Stimulated activated CD4-positive, alpha-beta T cell treated with anti-CD3 and anti-CD28 coated beads, Interleukin-12 subunit alpha, Interleukin-12 subunit beta, amount 100 ng/mL, for 4 hours (primary cell): ENCODE measurements around the gene ZBTB9.

Source experiments
- DNase-seq: peaks from one replicate; pipeline ENCODE4 v3.0.0-alpha.2; 2020

The ZBTB9 gene

DNA sequence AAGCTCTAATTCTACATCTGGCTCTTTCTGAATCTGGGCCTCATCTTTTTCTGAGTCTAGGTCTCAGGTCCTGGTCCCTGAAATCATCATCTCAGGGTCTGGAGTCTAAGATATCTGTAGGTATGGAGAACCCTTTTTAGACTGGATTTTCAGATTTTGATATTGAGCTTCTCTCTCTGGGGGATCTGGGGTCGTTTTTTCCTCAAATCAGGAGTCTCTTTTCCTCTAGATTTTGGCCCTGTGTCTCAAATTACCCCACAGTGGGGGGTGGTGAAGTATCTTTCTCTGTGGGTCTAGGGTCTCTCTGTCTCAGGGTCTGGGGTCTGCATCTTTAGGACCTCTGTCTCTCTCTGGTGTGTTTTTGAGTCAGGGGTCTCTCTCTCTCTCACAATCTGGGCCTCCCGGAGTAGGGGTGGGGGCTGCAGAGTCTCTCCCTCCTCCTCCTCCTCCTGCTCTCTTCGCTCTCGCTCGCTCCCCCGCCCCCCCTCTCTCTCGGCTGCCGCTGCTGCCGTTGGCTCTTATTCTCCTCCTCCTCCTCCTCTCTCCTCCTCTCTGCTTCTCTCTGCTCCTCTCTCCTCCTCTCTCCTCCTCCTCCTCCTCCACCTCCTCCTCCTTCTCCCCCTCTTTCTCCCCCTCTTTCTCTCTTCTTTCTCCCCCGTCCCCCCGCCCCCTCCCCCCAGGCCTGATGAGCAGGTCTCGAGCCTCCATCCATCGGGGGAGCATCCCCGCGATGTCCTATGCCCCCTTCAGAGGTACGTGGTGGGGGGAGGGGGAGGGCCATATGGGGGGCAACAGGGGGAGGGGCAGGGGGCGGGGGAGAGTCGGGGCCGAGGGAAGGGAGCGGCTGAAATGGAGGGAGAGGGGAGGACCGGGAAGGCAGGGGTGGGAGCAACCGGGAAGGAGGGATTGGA, 34.5 kb upstream of the ZBTB9 start, which contains the start of gene SYNGAP1:
SYNGAP1 (plus strand) TSS at position 486 of the 911 bp plus-strand sequence; CDS start at position 686, 200 bp downstream.
- DNase-seq: peak; percentile 57

DNA sequence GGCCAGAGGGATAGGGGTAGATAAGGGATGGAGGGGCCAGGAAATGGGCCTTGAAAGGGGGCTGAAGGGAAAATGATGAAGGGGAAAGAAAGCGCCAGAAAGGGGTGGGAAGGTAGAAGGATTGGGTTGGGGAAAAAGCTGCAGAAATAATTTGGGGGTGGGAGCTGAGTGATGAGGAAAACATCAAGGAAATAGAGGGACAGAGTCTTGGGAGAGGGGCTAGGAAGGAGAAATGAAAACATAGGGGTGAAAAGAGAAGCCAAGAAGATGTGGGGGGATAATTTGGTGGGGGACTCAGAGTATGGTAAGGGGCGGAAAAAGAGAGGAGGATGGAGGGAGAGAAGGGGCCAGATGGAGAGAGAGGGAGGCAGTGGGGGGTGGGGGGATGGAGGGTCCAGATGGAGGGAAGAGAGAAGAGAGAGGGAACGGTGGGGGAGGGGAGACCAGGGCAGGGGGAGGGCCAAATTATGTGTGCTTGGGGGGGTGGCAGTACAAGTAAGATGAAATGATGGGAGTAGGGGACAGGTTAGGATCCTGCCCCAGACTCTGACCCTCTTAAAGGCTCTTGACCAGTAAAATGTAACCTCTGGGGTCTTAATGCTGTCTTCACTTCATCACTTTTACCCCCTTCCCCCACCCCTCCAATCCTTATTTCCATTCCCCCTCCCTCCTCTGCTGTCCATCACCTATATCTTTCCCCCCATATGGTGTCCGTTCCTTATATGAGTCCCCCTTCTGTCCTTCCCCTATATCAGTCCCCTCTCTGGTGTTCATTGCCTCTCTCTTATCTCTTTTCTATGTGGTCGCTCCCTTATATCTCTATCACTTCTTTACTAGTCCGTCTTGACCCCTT, 33.7 kb upstream of the ZBTB9 start:
- DNase-seq: no peak

DNA sequence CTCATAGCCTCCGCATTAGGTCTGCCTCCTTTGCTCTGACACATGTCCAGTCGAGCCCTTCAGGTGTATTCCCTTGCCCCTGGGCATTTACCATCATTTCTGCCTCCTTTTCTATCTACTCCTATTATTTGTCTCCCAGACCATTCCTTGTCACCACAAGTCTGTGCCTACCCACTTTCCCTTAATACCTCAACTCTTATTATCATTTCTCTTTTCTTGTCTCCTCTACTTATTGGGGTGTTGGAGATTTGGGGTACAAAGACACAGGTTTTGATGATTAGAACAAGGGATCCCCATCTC, 33.1 kb upstream of the ZBTB9 start:
- DNase-seq: no peak

DNA sequence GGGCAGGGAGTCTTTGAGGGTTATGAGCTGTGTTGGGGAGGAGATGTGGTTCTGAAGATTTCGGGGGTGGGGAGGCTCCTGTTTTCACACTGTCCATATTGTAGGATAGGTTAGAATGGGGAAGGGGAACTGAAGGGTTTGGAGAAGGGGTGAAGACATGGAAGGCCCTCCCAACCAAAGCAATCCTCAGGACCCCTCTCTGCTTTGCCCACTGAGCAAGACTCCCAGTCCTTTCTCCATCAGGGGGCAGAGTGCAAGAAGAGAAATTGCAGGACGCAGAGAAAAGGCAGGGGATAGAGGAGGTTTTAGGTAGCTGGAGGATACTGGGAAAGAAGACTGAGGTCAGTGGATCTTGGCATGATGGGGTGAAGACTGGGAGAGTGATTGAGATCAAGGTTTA, 30.6 kb upstream of the ZBTB9 start:
- no peak for DNase-seq

DNA sequence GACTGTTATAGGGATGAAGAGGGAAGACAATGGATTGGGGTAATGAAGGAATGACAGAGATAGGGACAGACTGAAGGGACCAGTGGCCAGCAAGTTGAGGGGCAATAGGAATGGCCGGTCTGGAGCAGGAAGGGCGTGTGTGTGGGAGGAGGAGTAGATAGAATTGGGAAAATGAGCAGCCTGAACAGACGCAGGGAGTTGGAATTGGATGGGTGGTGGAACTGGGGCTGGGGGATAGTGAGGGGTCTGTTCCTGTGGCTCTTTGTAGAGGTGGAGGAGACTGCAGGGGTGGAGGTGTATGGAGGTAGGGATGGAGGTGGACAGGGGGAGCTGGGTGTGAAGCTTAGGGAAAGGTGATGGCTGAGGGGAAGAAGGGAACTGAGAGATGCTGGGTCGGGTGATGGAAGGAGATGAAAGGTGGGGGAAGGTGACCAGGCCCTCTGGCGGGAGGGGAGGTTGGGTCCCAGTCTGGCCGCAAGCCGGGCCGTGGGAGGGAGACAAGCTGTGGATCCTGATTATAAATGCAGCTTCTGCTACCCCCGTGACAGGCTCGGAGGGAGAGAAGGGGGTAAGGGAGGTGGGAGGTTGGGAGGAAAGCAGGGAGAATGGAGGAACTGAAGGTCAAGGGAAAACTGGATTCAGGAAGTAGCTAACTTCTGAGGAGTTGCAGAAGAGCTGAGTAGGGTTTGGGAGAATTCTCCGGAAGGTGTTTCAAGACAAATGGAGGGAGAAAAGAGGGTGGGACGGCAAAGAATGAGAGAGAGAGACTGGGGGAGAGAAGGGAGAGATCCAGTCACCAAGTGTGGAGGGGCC, 29.3 kb upstream of the ZBTB9 start:
- no peak for DNase-seq

DNA sequence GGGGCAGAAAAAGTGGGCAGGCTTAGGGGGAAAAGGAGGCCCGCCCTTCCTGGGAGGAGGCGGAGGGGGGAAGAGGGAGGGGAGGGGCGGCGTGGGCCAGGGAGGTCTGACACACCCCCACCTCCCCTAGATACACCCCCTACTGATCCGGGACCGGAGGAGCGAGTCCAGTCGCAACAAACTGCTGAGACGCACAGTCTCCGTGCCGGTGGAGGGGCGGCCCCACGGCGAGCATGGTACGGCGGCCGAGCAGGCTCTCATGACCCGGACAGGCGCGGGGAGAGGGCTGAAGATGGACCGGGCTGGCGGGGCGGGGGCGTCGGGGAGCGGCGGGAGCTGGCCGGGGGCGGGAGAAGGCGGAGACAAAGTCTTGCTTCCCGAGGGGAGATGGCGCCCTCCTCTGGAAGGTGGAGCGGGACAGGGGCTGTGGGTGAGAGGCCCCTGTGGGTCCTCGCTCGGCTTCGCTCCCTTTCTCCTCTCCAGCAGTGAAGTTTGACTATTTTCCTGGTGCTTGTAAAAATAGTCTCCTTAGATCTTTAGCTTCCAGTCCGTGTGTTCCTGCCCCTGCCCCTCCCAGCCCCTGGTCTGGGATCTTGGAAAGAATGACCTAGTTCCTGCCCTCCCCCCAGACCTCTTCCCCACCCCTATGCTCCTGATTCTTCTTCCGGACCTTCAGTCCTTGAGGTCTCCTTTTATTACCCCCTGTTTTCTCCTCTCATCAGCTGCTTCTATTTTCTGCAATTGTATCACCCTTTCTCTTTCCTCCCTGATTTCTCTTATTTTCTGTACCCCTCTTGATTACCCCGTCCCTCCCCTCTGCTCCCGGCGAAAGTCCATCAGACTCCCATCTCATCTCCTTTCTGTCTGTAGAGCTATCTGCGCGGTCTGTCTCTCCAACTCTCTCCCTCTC, 28.5 kb upstream of the ZBTB9 start:
- DNase-seq: peak; percentile 78

DNA sequence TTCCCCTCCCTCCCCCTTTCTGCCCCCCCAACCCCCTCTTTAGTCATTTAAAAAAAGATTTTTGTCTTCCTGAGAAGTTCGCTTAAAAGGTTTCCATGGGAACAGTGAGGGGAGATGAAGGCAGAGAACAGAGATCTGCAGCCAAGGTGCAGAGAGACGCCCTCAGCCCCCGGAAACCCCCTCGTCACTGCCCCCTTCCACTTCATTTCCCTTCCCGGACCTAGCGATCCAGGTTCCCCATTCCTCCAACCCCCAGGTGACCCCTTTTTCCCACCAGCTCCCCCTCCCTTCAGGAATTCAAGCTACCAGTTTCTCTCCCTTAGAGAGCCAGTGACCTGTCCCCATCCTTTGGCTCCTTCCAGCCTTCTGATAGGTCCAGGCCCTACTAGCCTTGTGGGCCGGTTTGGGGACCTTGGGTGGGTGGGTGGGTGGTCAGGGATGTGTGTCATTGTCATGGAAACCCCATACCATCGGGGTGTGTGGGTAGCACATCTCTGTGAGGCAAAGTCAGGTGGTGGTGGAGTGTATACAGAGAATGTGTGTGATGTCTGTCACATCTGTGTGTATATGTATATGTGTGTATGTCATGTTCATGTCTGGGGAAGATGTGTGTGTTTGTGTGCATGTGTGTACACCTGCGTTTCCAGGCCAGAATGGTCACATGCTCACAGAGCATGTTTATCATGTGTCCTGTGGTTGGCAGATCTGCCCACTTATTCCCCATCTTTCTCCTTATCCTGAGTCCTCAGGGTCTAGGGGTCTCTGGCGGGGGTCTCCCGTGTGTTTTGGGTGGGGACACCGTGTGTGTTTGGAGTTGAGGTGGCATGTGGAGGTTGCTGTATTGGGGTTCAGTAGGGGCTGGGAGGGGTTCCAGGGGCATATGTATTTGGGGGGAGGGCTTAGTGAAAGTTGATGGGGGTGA, 27.5 kb upstream of the ZBTB9 start:
- no peak for DNase-seq

DNA sequence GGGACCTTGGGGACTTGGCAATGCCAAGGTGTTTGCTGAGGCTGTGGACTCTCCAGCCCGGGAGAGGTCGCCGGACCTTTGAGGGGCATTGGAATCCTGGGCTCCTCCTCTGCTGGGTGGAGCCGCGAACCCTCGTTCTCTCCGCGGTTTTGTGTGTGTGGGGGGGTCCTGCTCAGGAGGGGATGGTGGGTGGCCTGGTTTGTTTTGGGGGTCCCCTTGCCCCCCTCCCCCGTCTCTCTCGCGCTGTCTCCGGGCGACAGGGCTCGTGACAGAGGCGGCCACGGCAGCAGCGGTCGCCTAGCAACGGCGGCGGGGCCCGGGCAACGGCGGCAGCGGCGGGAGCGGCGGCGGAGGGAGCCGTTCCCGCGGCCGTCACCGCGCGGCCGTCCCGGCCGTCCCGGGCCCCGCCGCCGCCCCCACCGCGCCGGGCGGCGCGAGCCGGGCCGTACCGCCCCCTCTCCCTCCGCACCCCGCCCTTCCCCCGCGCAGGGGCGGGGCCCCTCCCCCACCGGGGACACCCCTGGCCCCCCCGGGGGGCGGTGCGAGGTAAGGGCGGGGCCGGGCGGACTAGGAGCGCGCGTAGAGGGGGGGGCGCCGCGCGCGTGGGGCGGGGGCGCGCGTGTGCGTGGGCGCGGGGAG, 26.7 kb upstream of the ZBTB9 start:
- DNase-seq: peak; percentile 60

DNA sequence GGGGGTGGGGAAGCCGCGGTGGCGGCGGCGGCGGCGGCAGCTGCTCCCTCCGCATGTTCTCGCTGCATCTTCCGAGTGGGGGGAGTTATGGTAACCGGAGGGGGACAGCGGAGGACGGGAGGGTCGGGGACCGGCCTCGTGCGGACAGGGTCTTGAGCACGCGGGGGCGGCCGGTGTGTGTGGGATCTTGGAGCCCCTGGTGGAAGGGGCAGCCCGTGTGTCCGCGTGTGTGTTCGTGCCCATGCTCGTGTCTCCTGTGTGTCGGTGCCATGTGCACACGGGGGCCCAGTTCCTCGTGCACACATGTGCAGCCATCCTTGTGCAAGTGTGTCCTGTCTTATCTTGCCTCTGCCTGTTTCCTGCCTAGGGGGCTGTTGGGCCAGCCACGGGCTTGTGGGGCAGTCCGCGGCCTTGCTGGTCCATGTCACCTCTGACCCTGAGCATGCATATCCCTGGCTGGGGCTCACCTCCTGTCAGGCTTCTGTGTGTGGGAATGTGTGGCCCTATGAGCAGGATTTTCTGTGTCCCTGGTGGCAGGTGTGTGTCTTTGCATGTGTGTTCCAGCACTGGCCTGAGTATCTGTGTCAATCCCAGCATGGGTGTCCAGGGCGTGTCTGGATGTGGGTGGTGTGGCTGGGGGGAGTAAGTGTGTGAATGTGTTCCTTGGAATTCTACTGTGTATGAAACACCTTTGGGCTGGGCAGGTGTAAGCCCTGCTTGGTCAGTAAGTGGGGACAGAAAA, 26.0 kb upstream of the ZBTB9 start:
- DNase-seq: no peak

DNA sequence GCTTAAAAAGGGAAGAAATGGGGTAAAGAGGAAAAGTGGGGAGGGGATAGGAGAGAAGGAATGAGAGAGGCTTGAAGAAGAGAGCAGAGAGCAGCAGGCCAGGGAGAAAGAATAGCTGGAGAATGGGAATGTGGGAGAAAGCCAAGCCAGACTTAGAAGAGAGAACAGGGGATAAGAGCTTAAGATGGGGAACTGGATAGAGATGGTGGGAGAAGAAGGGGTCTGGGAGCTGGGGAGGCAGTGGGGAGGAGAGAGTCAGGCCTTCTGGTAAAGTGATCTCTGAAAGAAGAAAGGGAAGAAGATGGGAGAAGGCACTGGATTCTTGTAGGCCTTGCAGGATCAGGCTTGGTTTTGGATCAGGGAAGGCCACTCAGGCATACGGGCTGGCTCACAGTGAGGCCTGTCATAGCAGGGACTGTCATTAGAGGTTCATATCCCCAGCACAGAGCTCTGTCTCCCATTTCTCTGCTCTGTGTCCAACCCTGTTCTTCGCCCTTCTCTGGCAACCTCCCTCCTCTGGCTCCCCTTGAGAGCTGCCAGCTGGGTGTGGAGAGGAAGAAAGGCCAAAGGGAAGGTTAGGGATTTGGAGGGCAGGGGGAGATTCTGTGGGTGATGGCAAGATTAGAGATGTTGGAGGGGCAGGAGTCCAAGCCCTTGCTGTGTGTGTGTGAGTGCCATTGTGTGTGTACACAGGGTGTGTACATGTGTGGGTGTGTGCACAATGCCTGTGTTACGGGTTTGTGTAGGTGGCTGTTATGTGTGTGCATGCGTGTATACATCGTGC, 25.2 kb upstream of the ZBTB9 start:
- DNase-seq: no peak

DNA sequence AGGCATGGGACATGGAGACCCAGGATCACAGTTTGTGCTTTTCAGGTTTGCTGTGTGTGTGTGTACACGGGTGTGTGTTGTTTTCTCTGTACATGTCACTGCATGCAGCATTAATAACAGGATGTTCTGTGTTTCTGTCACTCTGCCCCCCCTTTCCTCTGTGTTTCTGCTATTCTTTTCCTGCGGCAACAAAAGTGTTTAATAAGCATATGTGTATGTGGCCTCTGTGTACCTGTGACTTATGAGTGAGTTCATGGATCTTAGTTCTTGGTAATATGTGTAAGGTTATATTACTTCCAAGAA, 24.7 kb upstream of the ZBTB9 start:
- DNase-seq: no peak

DNA sequence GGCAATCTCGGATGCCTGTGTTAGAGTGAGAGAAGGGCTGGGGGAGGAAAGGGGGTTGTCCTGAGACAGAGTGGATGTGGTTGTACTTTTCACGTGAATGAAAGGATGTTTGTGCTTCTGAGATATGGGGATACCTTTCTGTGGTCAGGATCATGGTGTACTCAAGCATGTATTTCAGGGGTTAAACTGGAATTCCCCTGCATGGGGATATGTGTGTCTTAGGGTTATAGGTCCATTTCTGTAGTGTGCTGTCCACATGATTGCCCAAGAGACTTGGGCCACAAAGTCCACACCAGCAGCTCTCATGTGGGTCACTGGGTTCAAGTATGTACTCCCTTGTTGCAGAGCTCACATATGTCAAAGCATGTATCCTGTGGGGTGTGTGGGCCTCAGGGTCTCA, 24.0 kb upstream of the ZBTB9 start:
- no peak for DNase-seq

DNA sequence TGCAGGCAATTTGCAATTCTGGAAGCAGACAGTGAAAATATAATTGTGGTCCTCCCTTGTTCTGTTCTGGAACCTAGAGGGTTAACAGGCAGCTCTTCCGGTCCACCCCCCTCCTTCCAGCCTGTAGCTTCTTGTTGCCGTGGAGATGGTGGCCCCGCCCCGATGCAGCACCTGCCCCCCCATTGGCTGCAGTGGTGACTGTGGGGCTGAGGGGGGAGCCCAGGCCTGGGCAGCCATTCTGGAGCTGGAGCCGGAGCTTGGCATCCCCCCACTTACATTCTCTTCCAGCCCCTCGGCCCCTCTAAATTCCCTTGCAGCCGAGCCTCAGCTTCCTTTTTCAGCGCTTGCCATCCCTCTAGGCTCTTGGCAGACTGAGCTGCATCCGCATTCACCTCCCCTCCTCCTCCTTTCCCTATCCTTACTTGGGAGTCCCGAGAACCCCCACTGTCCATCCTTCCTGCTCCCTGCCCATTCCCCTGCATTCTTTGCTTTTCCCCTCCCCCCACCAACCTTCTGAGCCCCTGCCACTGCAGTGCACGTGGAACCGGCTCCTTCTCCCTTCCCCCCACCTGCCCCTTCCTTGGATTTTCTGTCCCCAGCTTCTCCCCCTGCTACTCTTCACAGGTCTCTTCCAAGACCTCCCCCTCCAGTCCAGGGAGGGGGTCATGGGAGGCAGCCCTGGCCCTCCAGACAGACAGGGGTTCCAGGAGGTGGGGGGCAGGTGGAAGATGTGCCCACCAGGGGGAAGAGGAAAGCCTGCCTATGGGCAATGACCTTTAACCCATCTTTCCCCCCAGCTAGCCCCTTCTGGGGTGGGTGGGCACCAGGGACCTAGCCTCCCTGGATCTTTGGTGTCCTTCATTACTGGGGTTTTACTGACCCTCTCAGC, 23.1 kb upstream of the ZBTB9 start:
- DNase-seq: peak; percentile 69

DNA sequence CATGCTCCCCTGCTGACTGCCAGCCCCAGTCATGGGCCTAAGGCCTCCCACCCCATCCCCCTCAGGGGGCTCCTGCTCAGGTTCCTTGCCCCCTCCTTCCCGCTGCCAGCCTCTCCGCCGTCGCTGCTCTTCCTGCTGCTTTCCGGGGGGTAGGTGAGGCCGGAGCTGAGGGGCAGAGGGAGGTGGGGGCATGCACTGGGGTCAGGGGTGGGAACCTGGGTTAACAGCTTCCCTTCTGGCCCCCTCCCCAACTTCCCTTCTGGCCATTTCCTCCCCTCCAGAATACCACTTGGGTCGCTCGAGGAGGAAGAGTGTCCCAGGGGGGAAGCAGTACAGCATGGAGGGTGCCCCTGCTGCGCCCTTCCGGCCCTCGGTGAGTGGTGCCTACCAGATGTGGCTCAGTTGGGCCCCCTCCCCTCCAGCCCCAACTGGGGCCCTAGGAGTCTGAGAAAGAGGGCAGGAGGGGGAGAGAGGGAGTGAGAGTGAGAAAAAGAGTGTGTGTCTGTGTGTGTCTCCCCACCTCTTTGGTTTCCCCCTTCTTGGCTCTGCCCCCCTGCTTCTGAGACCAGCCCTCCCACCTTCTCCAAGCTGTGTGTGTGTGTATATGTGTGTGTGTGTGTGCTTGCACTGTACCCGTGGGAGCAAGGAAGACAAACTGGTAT, 22.4 kb upstream of the ZBTB9 start:
- DNase-seq: no peak

DNA sequence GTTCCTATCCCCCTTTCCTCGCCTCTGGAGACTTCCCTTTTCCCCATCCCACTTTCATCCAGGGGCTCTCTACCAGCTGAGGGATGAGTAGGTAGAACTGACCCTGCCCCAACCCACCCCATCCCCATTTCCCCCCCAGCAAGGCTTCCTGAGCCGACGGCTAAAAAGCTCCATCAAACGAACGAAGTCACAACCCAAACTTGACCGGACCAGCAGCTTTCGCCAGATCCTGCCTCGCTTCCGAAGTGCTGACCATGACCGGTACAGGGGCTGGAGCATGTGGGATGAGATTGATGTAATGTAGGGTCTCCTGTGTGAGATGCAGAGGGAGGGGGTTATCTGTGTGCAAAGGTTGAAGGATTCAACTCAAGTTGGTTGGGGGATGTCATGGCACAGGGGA, 21.8 kb upstream of the ZBTB9 start:
- DNase-seq: no peak

DNA sequence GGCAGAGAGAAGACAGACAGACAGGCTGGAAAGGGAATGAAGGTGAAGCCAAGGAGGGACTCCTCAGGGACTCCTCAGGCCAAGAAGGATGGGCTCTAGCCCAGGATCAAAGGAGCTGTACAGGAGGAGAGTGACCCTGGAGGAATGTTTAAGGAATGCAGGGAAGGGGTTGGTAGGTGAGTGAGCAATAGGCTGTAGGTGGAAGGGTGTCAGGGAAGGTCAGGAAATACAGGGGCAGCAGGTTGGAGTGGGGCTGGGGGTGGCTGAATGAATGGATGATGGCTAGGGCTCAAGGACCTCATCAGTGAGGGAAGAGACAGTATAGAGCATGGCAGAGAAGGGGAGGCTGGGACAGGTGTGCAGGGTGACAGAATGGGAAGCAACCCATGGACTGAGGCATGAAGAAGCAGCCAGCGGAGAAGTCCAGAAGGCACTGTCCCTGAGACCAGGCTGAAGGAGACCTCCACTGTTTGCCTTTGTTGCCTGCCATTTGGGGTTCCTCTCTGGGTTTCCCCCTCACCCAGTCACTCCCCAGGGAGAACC, 21.3 kb upstream of the ZBTB9 start:
- DNase-seq: no peak

DNA sequence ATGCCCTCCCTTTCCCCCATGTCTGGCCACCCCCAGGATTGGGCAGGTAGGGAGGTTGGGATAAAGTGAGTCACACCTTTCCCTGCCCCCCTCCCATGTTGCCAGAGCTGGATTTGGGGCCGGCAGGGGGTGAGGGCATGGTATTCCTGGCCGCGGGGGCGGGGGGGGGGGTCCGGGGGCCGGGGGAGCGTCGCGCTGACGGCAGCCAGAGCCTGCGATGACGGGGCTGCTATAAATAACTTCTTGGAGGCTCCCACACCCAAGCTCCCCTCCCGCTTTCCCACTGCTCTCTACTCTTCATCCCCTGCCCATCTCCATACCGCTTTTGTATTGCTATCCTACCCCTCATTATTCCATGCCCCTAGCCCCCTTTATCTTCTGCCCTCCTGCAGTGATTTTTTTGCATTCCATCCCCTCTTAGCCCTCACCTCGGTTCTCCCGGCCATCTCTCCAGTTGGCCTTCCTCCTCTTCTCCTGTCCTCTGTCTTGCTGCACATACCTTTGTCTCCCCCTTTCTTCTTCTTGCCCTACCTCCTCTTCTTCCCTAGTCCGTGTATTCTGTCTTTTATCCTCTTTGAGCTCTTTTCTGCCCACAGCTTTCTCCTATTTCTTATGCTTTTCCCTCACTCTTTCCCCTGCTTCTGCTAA, 20.7 kb upstream of the ZBTB9 start:
- DNase-seq: no peak
